ENCODE results near the gene RERE.
"Not testable (repeated sequence)": the region's sequence is repeated elsewhere in the genome, so short reads cannot be mapped to it uniquely, and the experiment has no call there.

Gene RERE

DNA sequence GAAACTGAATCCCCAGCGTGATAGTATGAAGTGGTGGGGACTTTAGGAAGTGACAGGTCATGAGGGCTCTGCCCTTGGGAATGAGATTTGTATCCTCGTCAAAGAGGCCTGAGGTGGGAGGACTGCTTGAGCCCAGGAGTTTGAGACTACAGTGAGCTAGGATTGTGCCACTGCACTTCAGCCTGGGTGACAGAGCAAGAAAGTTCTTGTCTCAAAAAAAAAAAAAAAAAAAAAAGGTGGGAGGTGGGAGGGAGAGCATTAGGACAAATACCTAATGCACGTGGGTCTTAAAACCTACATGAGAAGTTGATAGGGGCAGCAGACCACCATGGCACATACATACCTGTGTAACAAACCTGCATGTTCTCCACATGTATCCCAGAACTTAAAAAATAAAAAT, 24.0 kb upstream of the RERE start:
- no peak for DNase-seq (ENCODE audit: low spot score)

DNA sequence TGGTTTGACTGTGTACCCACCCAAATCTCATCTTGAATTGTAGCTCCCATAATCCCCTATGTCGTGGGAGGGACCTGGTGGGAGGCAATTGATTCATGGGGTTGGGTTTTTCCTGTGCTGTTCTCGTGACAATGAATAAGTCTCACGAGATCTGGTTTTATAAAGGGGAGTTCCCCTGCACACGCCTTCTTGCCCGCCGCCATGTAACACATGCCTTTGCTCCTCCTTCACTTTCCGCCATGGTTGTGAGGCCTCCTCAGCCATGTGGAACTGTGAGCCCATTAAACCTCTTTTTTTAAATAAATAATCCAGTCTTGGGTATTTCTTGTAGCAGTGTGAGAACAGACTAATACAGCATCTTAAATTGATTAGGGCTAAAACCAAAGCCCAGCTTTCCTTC, 22.6 kb upstream of the RERE start:
- DNase-seq (ENCODE audit: low spot score): no peak

DNA sequence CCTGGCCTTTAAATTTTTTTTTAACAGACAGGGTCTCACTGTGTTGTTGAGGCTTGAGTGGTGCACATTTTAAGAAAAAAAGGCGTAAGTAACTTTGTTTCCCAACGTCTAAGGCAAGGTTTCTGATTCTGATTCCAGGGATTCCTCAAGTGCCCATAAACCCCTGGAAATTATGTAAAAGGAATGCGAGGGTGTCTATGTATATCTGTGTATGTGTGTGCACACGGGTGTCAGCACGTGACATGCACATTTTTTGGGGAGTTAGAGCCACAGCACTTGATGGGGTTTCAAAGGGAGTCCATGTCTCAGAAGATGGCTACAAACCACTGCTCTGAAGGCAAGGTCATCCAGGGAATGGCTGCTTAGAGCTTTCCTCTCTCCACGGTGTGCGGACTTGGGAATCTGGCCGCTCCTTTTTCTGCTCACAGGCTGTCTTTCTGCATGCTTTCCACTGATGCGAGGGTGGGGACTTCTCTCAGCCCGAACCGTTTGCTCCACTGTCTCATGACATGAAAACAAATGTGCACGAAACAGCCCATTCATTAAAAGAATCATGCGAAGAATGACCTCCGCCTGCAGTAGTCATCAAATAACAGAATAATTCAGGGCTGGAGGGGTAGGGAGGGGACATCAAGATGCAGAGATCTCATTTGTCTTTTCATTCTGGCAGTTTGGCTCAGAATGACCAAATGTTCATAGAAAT, 18.7 kb upstream of the RERE start:
- no peak for DNase-seq (ENCODE audit: low spot score)

DNA sequence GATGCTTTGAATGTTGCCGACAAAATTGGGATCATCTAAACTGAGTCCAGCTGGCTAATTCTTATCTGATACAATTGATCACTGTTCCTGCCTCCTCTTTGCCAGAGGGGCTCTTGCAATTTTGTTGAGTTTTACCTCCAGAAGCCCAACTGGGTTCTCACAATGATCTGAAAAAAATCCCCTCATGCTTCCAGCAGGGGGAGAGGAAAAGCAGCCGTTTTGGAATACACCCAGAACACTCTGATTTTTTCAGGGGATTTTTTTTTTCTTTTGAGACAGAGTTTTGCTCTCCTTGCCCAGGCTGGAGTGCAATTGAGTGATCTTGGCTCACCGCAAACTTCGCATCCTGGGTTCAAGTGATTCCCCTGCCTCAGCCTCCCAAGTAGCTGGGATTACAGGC, 13.9 kb upstream of the RERE start:
- no peak for DNase-seq (ENCODE audit: low spot score)

DNA sequence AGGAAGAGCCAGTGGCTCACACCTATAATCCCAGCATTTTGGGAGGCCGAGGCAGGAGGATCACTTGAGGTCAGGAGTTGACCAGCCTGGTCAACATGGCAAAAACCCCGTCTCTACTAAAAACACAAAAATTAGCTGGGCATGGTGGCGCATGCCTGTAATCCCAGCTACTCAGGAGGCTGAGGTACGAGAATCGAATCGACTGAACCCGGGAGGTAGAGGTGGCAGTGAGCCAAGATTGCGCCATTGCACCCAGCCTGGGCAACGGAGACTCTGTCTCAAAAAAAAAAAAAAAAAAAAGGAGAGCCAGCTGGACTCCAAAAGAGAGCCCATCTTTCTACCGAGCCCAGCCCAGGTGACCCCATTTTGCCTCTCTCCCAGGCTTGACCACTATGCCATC, 13.3 kb upstream of the RERE start:
- DNase-seq (ENCODE audit: low spot score): not testable (repeated sequence)

DNA sequence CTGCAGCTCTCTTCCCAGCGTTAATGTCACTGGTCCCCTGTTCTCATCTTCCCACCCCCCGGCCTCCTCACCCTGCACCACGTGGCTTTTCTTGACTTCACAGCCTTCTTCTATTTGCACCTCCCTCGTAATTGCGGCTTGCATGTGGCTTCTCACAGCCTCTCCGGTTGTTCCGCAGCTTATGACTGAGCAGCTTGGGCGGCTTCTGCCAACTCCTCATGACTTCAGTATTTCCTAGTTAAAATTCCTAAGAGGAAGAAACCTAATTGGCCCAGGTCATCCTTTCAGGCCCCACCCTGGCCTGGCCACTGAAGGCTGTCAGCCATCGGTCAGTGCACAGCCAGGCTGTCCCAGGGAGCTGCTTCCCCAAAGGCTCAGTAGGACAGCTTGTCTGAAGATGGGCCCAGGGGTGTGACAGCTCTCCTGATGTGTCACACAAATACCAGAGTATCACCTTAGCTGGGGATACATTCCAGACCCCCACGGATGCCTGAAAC, 8.6 kb upstream of the RERE start:
- no peak for DNase-seq (ENCODE audit: low spot score)

DNA sequence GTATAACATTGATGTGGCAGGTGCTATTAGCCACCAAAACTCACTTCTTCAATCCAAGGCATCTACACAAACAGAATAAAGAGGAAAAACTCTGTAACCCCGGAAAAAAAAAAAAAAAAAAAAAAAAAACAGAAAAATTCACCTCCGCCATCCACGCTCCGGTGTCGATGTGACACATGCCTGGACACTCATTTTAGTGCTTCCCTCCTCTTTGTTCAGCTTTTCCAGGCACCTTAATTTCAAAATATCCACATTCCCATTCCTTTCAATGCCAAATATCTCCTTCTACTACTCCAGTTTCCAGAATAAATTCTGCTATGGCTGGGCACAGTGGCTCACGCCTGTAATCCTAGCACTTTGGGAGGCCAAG, 5.8 kb upstream of the RERE start:
- DNase-seq (ENCODE audit: low spot score): no peak

DNA sequence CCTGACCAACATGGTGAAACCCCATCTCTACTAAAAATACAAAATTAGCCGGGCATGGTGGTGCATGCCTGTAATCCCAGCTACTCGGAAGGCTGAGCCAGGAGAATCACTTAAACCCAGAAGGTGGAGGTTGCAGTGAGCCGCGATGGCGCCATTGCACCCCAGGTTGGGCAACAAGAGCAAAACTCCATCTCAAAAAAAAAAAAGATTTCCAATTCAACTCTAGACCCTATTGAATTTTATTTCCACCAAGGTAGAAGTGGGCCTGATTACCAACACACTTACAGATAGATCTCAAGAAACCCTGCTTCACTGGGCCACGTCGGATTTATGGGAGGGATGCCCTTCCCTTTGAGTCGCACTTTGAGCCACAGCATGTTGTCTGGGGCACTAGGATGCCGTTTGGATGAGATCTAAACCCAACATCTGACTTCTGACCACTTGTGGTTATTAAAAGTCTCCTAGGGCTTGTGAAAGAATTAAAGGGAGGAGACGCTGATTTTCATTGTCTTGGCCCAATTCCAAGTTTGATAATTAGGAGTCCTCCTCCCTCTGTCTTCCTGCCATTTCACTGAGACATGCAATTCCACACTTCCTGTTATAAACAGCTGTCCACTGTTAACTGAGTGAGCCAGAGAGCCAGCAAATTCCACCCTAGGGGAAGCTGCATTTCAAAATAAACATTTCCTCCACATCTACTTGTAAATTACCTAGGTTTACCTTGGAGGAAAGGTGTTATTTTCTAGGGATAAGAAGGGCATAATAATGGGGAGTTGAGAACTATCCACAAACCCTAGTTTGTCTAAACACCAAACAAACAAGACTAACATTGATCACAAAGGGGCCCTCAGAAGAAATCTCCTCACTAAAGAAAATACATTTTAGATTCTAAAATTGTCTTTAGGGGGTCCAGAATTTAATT, 5.2 kb upstream of the RERE start:
- DNase-seq (ENCODE audit: low spot score): no peak

DNA sequence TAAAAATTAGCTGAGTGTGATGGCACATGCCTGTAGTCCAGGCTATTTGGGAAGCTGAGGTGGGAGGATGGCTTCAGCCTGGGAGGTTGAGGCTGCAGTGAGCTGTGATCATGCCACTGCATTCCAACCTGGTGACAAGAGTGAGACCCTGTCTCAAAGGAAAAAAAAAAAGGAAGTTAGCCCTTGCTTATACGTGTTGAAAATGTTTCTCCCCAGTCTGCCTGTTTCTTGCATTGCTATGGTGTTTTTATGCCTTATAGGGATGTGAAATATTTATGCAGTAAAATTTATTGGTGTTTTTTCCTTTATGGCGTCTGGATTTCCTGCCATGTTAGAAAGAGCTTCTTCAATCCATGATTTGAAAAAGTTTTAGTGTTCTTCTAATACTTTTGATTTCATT, 3.6 kb upstream of the RERE start:
- no peak for DNase-seq (ENCODE audit: low spot score)

DNA sequence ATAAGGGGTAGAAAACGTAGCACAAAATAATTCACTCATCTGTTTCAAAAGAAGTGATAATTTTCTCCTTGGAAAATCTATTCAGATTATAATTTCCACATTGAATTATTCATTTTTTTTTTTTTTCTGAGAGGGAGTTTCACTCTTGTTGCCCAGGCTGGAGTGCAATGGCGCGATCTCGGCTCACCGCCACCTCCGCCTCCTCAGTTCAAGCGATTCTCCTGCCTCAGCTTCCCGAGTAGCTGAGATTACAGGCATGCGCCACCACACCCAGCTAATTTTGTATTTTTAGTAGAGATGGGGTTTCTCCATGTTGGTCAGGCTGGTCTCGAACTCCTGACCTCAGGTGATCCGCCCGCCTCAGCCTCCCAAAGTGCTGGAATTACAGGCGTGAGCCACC, 1.3 kb upstream of the RERE start:
- not testable (repeated sequence) for DNase-seq (ENCODE audit: low spot score)

DNA sequence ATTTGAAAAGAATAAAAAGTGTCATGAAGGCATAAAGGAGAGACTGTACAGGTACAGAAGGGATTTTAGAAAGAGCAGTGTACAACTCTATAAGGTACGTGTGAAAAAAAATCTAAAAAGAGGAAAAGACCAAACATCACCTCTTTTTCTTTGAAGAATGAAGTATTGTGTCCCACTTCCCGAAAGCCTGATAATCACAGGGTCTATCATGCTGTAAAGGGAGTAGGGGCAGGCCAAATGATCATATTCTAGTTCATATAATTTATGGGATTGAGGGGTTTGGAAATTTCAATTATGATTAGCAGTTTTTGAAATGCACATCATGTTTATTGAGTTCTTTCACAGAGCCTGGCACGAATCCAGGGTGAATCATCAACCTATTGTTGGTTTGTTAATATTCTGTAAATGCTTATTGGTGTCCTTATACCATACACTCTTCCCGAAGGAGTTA, 910 bp upstream of the RERE start:
- DNase-seq (ENCODE audit: low spot score): no peak

DNA sequence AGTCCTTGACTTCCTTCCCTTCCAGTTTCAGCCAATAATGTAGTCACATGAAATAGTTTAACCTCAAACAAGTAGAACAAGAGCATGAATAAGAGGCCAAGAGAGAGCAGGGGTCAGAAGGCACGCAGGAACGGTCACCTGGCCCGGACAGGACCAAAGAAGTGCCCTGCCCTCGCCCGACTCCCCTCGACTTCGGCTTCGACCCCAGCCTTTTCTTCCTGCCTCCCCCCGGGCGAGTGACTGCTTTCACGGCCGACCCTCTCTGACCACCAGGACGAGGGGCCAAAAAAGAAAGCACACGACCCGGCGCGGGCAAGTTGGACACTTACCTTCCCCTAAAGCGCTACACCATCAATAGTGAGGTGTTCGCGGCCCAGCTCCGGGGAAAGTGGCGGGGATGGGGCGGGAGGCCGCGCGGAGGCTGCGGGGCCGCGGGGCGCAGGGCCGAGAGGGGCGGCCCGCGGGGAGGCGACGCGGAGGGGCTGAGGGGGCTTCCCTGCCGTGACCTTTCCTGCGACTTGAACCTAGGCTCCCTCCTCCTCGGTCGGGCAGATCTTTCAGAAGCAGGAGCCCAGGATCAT, 519 bp downstream of the RERE start:
- DNase-seq (ENCODE audit: low spot score): peak; percentile 12

DNA sequence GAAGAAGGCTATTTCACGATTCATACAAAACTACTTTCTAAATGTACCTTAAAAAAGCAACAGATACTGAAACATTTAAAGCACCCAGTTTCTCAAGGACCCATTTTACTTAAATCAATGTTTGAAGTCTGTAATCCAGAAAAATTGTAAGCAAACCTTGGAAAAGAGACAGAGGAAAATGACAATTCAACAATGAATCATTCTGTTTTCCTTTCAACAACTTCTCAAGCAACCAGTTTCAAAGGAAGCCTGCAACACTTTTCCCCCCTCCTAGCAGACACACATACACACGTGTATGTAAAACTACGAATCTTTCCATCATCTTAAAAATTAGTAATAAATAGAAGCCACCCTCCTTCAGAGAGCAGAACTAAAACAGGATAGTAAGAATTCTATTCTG, 1.2 kb downstream of the RERE start:
- no peak for DNase-seq (ENCODE audit: low spot score)

DNA sequence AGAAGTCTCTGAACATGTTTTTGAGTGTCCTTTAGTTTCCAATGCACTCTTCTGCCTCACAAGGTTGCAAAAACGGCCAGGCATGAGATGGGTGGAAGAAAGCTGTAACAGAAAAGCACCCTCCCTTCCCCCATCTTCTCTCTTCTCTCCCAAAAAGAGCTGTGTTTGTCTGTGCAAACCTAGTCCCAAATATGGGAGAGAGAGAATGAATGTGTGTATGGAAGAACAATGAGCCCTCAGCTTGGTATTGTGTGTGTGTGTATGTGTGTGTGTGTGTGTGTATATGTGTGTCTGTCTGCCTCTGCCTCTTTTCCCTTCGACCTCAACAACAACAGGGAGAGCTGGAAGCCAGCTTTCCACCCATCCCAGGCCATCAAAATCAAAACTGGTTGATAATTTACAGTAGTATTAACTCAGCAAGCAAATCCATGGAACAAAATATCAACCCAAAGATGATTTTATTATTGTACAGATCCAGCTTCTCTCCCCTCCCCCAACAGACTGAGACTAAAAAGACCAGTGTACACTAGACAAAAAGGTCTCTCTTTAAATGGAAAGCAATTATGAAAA, 1.8 kb downstream of the RERE start:
- no peak for DNase-seq (ENCODE audit: low spot score)

DNA sequence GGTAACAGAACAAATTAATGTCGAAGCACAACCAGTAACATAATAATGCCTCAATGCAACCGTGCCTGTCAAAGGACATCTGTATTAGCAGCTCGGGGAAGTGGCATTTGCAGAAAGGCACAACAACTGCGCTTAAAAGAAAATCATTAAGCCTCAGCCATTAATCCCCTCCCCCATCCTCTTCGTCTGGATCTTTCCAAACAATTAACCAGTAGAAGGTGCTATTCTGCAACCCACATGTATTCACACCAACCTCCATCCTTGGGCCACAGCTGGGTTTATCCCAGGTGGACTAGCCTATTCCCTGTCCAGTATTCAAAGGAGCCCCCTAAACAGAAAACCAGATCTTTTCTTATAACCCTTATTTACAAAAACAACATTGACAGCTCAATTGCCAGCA, 2.6 kb downstream of the RERE start:
- DNase-seq (ENCODE audit: low spot score): no peak

DNA sequence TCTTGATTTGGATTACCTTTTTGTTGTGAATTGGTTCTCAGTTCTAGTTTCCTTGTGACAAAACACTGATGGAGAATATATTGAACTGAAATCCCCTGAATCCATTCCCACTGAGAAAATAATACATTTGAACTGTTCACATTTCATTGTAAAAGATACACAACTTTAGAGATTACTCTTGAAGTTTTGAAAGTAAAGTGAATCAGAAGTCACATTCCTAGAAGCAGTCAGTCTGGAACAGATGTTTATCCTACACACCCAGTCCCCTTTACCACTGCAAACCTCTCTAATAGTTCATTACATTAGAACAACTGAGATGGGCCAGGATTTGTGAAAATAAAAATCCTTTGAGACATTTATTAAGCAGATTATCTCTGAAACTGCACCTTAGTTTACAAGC, 3.4 kb downstream of the RERE start:
- peak; percentile 9 for DNase-seq (ENCODE audit: low spot score)

DNA sequence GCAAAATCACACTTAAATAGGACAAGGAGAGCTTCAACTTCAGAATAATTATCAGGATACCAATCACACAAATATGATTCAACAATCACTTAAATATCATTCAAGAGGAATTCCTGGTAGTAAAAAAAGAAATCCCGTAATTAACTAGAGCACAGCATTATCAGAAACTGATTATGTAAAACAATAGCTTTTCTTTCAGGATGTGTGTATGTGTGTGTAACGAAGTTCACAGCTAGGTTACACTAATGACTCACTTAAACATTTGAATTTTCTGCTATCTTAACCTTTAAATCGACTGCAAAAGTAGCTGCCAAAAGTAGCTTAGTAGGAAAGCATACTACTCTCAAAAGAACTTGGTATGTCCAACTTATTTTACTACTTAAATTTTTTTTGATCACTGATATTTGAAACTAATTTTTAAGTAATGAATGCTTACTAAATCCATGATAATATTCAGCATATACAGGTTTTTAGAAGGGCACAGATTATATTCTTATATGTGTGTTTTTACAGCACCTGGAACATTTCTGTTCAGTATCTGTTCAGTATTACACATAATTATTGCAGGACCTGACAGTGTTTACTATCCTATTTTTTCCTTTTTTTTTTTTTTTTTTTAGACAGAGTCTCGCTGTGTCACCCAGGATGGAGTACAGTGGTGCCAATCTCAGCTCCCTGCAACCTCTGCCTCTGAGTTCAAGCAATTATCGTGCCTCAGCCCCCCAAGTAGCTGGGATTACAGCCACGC, 4.2 kb downstream of the RERE start:
- DNase-seq (ENCODE audit: low spot score): no peak

DNA sequence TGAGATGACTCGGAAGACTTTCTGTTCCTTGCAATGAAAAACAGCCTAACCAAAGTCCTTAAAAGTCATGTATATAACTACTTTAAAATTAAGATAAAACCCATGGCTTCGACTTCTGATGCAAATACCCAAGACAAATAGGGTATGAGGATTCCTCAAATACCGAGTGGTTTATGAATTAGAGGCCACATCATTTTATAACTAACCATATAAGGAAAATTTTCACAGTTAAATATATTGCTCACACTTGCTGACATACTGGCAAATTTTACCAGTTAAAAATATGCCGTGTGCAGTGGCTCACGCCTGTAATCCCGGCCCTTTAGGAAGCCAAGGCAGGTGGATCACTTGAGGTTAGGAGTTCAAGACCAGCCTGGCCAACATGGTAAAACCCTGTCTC, 5.4 kb downstream of the RERE start:
- no peak for DNase-seq (ENCODE audit: low spot score)

DNA sequence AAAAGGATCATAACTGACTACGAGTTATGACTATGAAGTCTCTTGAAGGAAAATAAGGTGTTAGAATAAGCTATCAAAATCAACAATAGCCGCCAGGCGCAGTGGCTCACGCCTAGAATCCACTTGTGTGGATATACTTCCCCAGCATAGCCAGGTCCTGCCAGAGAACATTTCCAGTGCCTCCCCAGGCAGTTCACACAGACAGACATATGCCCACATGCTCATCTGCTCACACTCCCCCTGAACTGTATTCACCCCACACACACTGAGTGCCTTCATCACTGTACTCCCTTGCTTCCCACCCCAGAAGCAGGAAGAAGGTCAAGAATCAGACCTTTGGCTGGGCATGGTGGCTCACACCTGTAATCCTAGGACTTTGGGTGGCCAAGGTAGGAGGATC, 6.5 kb downstream of the RERE start:
- no peak for DNase-seq (ENCODE audit: low spot score)

DNA sequence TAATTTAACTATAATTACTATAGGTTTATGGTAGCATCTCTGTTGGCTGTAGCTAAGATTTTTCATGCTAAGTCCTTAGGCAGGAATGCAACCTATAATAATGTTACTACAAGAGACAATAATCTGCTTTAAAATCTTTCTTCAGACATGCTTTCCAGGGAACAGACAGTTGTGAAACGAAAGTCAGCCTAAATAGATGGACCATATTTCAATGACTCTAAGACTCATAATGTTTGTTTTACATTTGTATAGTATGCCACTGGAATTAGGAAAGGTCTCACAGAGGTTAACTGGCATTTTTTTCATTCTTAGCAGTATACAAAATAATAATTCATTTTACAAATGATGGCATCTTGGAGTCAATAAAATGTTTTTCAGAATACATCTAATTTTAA, 8.1 kb downstream of the RERE start:
- no peak for DNase-seq (ENCODE audit: low spot score)

DNA sequence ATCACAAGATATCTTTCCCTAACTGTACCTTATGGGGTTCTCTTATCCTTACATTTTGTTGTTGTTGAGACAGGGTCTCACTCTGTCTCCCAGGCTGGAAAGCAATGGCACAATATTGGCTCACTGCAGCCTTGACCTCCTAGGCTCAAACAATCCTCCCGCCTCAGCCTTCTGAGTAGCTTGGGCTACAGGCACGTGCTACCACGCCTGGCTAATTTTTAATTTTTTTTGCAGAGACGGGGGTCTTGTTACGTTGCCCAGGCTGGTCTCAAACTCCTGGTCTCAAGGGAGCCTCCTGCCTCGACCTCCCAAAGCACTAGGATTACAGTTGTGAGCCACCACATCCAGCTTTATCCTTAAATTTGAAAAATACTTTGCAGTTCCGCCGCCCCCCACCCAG, 10.4 kb downstream of the RERE start:
- DNase-seq (ENCODE audit: low spot score): no peak

DNA sequence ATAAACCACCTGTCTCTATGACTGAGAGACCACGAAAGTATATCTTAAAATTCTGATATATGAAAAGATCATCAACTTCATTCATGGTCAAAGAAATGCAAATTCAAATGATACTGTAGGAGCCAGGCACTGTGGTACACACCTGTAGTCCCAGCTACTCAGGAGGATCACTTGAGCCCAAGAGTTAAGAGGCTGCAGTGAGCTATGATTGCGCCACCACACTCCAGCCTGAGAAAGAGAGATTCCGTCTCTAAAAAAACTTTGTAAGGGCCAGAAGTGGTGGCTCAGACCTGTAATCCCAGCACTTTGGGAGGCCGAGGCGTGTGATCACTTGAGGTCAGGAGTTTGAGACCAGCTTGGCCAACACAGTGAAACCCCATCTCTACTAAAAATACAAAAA, 17.0 kb downstream of the RERE start:
- DNase-seq (ENCODE audit: low spot score): no peak

All from activated CD4-positive, alpha-beta T cell treated with anti-CD3 and anti-CD28 coated beads, Interleukin-2, Interleukin-4, amounts not matched to agents 100 ng/mL and 50 ng/mL, durations not matched to agents 16 hours and 8 hours (primary cell).